CD4-positive, alpha-beta T cell treated with Interleukin-2 at 100 ng/mL for 4 hours (primary cell): ENCODE measurements around the gene CCDC18.
"Not testable (repeated sequence)": the region's sequence is repeated elsewhere in the genome, so short reads cannot be mapped to it uniquely, and the experiment has no call there.

Experiments
- DNase-seq: peaks from one replicate; pipeline ENCODE4 v3.0.0-alpha.2; 2020; ENCODE audit warnings: low spot score

Gene CCDC18

GRCh38 chr1:93180723-93181613 is at the start of gene CCDC18:
CCDC18 (plus strand) TSS chr1:93180724; CDS start chr1:93183362, 2,638 bp downstream.
- DNase-seq: peak; percentile 42

GRCh38 chr1:93132638-93133037 is 47.9 kb upstream of the CCDC18 start:
- no peak for DNase-seq

- no peak for DNase-seq
Measured at GRCh38 chr1:93136445-93136844, 44.1 kb upstream of the CCDC18 start.

- DNase-seq: no peak
Measured at GRCh38 chr1:93137604-93138292, 42.8 kb upstream of the CCDC18 start.

- no peak for DNase-seq
Measured at GRCh38 chr1:93140106-93140505, 40.4 kb upstream of the CCDC18 start.

GRCh38 chr1:93142161-93142560 is 38.4 kb upstream of the CCDC18 start:
- DNase-seq: no peak

- DNase-seq: no peak
Measured at GRCh38 chr1:93143136-93143535, 37.4 kb upstream of the CCDC18 start.

GRCh38 chr1:93143769-93144168 is 36.8 kb upstream of the CCDC18 start:
- no peak for DNase-seq

GRCh38 chr1:93148001-93148400 is 32.5 kb upstream of the CCDC18 start:
- no peak for DNase-seq

GRCh38 chr1:93150729-93151128 is 29.8 kb upstream of the CCDC18 start:
- DNase-seq: no peak

GRCh38 chr1:93151474-93151873 is 29.1 kb upstream of the CCDC18 start:
- DNase-seq: no peak

- no peak for DNase-seq
Measured at GRCh38 chr1:93152835-93153234, 27.7 kb upstream of the CCDC18 start.

GRCh38 chr1:93154898-93155297 is 25.6 kb upstream of the CCDC18 start:
- DNase-seq: no peak

- DNase-seq: no peak
Measured at GRCh38 chr1:93155335-93155734, 25.2 kb upstream of the CCDC18 start.

GRCh38 chr1:93159337-93159736 is 21.2 kb upstream of the CCDC18 start:
- DNase-seq: no peak

- not testable (repeated sequence) for DNase-seq
Measured at GRCh38 chr1:93163314-93163713, 17.2 kb upstream of the CCDC18 start.

GRCh38 chr1:93164816-93165215 is 15.7 kb upstream of the CCDC18 start:
- no peak for DNase-seq

GRCh38 chr1:93165895-93166294 is 14.6 kb upstream of the CCDC18 start:
- DNase-seq: not testable (repeated sequence)

- DNase-seq: no peak
Measured at GRCh38 chr1:93167006-93167405, 13.5 kb upstream of the CCDC18 start.

GRCh38 chr1:93170141-93170678 is 10.3 kb upstream of the CCDC18 start:
- not testable (repeated sequence) for DNase-seq

GRCh38 chr1:93171549-93172034 is 8.9 kb upstream of the CCDC18 start:
- no peak for DNase-seq

GRCh38 chr1:93172778-93173177 is 7.7 kb upstream of the CCDC18 start:
- DNase-seq: no peak

GRCh38 chr1:93174638-93175037 is 5.9 kb upstream of the CCDC18 start:
- DNase-seq: not testable (repeated sequence)
